K562 (cell line): ENCODE data around the gene C16orf95. TPM values are rescaled to one million over a fixed set of nuclear protein-coding genes. Genes with fewer than 3 reads are reported as not detected.

Experiments
- ATAC-seq: fragments of 200-7000 bp; cut with Tn5 transposase; 3 replicates; pipeline ENCODE4 v1.9.1; 2020; ENCODE audit warnings: moderate library complexity
- BruUV-seq: library from RNA; stranded (reverse); fragments of 400-500 nt; replicated peaks from 2 replicates; lab custom pipeline; 2021; lab: Mats Ljungman, UMichigan
- CTCF ChIA-PET: fragments of 300-600 bp; formaldehyde crosslinking; extraction: SDS; loops from one replicate; lab custom pipeline; 2021; ENCODE audit warnings: low intra/inter-chr PET ratio; lab: Yijun Ruan, JAX
- POLR2A ChIA-PET: fragments of 300-600, 350-650 bp; sonication (Branson Sonifier 250); formaldehyde crosslinking; extraction: SDS; loops from one replicate; lab custom pipeline; 2021; ENCODE audit warnings: antibody characterized with exemption, inconsistent platforms; lab: Yijun Ruan, JAX
- DNase-seq, 4 experiments: peaks; one replicate each; pipeline versions ENCODE4 v3.0.0 to v3.0.0-alpha.2; 2011 to 2018; ENCODE audit warnings: low spot score in 3 of 4, mixed read lengths in 3 of 4; ENCODE audit errors: extremely low read depth in 1 of 4
- FAIRE-seq: peaks from 2 replicates; lab custom pipeline; 2011; peaks lifted over from hg19 to GRCh38; lab: Jason Lieb, UNC
- H2AFZ ChIP-seq: 2 replicates; pipeline ENCODE4 v1.6.0; 2011; ENCODE audit warnings: low read depth, low read length, control low read depth, inconsistent platforms
- H3K27ac ChIP-seq: fragments of 200-600 bp; 3 replicates; pipeline ENCODE4 v1.8.0; 2011; ENCODE audit warnings: low read depth, mild to moderate bottlenecking, control low read depth, inconsistent platforms, low read length, moderate library complexity, mixed read lengths; ENCODE audit errors: extremely low read depth
- H3K27me3 ChIP-seq, 2 experiments: fragments of 300-600 bp in 1 of 2; 2 replicates in 1 of 2; 3 replicates in 1 of 2; pipeline versions ENCODE4 v1.6.0 to v1.8.0; 2011; ENCODE audit warnings: inconsistent platforms in 2 of 2, low read length in 2 of 2, mild to moderate bottlenecking in 1 of 2, mixed read lengths in 1 of 2, moderate library complexity in 1 of 2; ENCODE audit not compliant: control insufficient read depth in 2 of 2, insufficient read depth in 2 of 2
- H3K36me3 ChIP-seq: fragments of 300-600 bp; 3 replicates; pipeline ENCODE4 v1.8.0; 2011; ENCODE audit warnings: mild to moderate bottlenecking, low read length, inconsistent platforms; ENCODE audit not compliant: control insufficient read depth, insufficient read depth
- H3K4me1 ChIP-seq, 2 experiments: fragments of 200-600 bp in 1 of 2; replicated peaks in 1 of 2; 2 replicates in 1 of 2; 3 replicates in 1 of 2; pipeline versions ENCODE4 v1.5.1 to v1.8.0; 2011; ENCODE audit warnings: inconsistent platforms in 2 of 2, low read length in 2 of 2, mild to moderate bottlenecking in 1 of 2, mixed read lengths in 1 of 2, moderate library complexity in 1 of 2; ENCODE audit not compliant: control insufficient read depth in 2 of 2, insufficient read depth in 2 of 2
- H3K4me2 ChIP-seq: 2 replicates; pipeline ENCODE4 v1.6.1; 2011; ENCODE audit warnings: low read length, control low read depth, inconsistent platforms, mixed read lengths; ENCODE audit not compliant: insufficient read depth
- H3K4me3 ChIP-seq: fragments of 200-600 bp; sonication (generic), shearing (Covaris generic); 2 replicates; pipeline ENCODE4 v1.5.1; 2016; ENCODE audit warnings: control low read depth, inconsistent platforms
- H3K79me2 ChIP-seq: fragments of 200-600 bp; 3 replicates; pipeline ENCODE4 v1.8.0; 2011; ENCODE audit warnings: low read length, inconsistent platforms; ENCODE audit not compliant: control insufficient read depth, insufficient read depth
- H3K9ac ChIP-seq, 2 experiments: 2 replicates each; pipeline versions ENCODE4 v1.6.0 to v1.6.1; 2011; ENCODE audit warnings: low read depth in 2 of 2, low read length in 2 of 2, control low read depth in 1 of 2, inconsistent platforms in 1 of 2, mild to moderate bottlenecking in 1 of 2, mixed read lengths in 1 of 2; ENCODE audit not compliant: insufficient read depth in 1 of 2
- H3K9me1 ChIP-seq: one replicate; pipeline ENCODE4 v1.6.0; 2011; ENCODE audit warnings: inconsistent platforms, mild to moderate bottlenecking, low read length, moderate library complexity; ENCODE audit not compliant: control insufficient read depth, insufficient read depth
- H3K9me3 ChIP-seq: replicated peaks from 2 replicates; pipeline ENCODE4 v1.5.1; 2011; ENCODE audit warnings: low read depth, low read length, inconsistent platforms; ENCODE audit not compliant: control insufficient read depth, insufficient read depth
- H4K20me1 ChIP-seq: replicated peaks from 2 replicates; pipeline ENCODE4 v1.6.1; 2011; ENCODE audit warnings: low read length, inconsistent platforms, mixed read lengths; ENCODE audit not compliant: control insufficient read depth, insufficient read depth
- ARID4B ChIP-seq: sonication (generic); formaldehyde crosslinking; IDR thresholded peaks from 2 replicates; pipeline ENCODE4 v1.8.0; 2022; ENCODE audit warnings: mild to moderate bottlenecking, missing genetic modification reagents
- ESRRA ChIP-seq: fragments of 450-650 bp; IDR thresholded peaks from 2 replicates; pipeline ENCODE4 v1.6.1; 2014; ENCODE audit warnings: low read depth, mild to moderate bottlenecking, moderate library complexity, borderline replicate concordance
- FOXP4 ChIP-seq: sonication (generic); formaldehyde crosslinking; IDR thresholded peaks from 2 replicates; pipeline ENCODE4 v1.8.0; 2022; ENCODE audit warnings: mild to moderate bottlenecking, missing genetic modification reagents, borderline replicate concordance
- MCM7 ChIP-seq, 2 experiments: fragments of 450-650 bp; IDR thresholded peaks; 2 replicates each; pipeline ENCODE4 v1.6.1; 2016 to 2018
- MXI1 ChIP-seq: IDR thresholded peaks from 2 replicates; pipeline ENCODE4 v1.6.1; 2011; ENCODE audit warnings: low read depth, mild to moderate bottlenecking, improper control_type of control experiment, low read length
- PTRF ChIP-seq: fragments of 450-650 bp; IDR thresholded peaks from 2 replicates; pipeline ENCODE4 v1.6.1; 2016; ENCODE audit warnings: mild to moderate bottlenecking, missing genetic modification characterization, missing compliant biosample characterization
- TFAP4 ChIP-seq: sonication (generic); formaldehyde crosslinking; IDR thresholded peaks from 2 replicates; pipeline ENCODE4 v1.8.0; 2022; ENCODE audit warnings: missing genetic modification reagents, mild to moderate bottlenecking, moderate library complexity, borderline replicate concordance
- ZNF184 ChIP-seq: sonication (generic); formaldehyde crosslinking; IDR thresholded peaks from 2 replicates; pipeline ENCODE4 v1.5.0; 2020; ENCODE audit warnings: missing genetic modification reagents
- ZNF449 ChIP-seq: fragments of 250-450 bp; sonication (Bioruptor Pico); IDR thresholded peaks from 2 replicates; pipeline ENCODE4 v1.8.0; 2022; ENCODE audit warnings: moderate library complexity, mild to moderate bottlenecking, inconsistent platforms
- WGBS: fragments of 100-300 bp; shearing (Covaris generic); methylation state at CpG from one replicate; pipeline ENCODE4 v1.1.6; 2016; ENCODE audit warnings: low coverage, mixed read lengths; ENCODE audit not compliant: insufficient coverage; ENCODE audit errors: missing lambda C conversion rate; 5-methylcytosine and 5-hydroxymethylcytosine counted together
- in situ Hi-C: fragments of 300-500 bp; cut with MboI; formaldehyde crosslinking; loops from 4 replicates; pipeline ENCODE4 v1.15.0; 2018; ENCODE audit warnings: inconsistent platforms, mixed read lengths
- intact Hi-C: fragments of 100-400 bp; cut with micrococcal nuclease; formaldehyde crosslinking; loops from 2 replicates; pipeline ENCODE4 v1.14.2; 2022
- polyA plus RNA-seq, 8 experiments: library from polyadenylated mRNA; depleted of rRNA in 4 of 8; stranded (reverse) in 5 of 8; unstranded in 3 of 8; fragments of >200 nt; fragmentation: Nextera tagmentation in 2 of 8; fragmentation: Illumina TruSeq in 1 of 8; extraction: Ambion mirVana in 2 of 8; extraction: Trizol in 1 of 8; gene quantifications; 2 replicates each; pipeline versions ENCODE4 v1.2.1 to v1.2.3, GENCODE V29; 2011 to 2014; ENCODE audit warnings: inconsistent platforms in 1 of 8, missing spikeins in 1 of 8
- total RNA-seq, 7 experiments: library from RNA; depleted of rRNA in 6 of 7; stranded (reverse); fragments of >200 nt in 6 of 7; fragmentation: Illumina TruSeq in 2 of 7; extraction: Trizol in 2 of 7; gene quantifications; 2 replicates each; pipeline versions ENCODE4 v1.2.1 to v1.2.3, GENCODE V29; 2011 to 2021; ENCODE audit warnings: low replicate concordance in 1 of 7

Gene C16orf95
- total and polyA plus RNA-seq, 9 of the 15 experiments (the other 6 are each of a cell fraction or from before 2014, with no cell fraction given): 6.5 to 20.5 (median 9.4) TPM

- H4K20me1 ChIP-seq: peaks cover 6% of the 10 kb centered on the region; the same call in 1 of the 2 replicates
- H3K9me3 ChIP-seq: no peaks in the 10 kb centered on the region
- peaks cover 0 to 3% of the 10 kb centered on the region in 2 experiments; a peak in 1 of 5 replicates for H3K4me1 ChIP-seq
- no peak overlapping the region for H3K4me3 ChIP-seq
- in situ Hi-C loops (no loop called here), intact Hi-C loops (no loop called here)
- no peak overlapping the region for H2AFZ ChIP-seq
- ChIA-PET CTCF (no interaction called here), POLR2A (interaction anchor here (1.3 to 3.8 kb wide), 2 partner anchors 13 to 62 kb away, joined by 5 to 15 read pairs; no protein-coding TSS in a partner anchor)
- no peak for FAIRE-seq
- H3K9me1 ChIP-seq: no peaks in the 10 kb centered on the region
- TF ChIP-seq TFAP4 (CRISPR knock-in tag): no peak
- no peak for TF ChIP-seq FOXP4
- no peak for TF ChIP-seq PTRF (tag)
- no peak for TF ChIP-seq ZNF449 (CRISPR knock-in tag)
- TF ChIP-seq ZNF184: no peak
- TF ChIP-seq ARID4B (CRISPR knock-in tag): no peak
- TF ChIP-seq MXI1: no peak
- TF ChIP-seq MCM7 (IDR thresholded peaks at IDR 0.05): no peak
- TF ChIP-seq ESRRA: no peak
- H3K27ac ChIP-seq: no peak overlapping the region
- ATAC-seq: no peak
- peaks cover 76% of the 10 kb centered on the region; the same call in 2 of the 3 replicates for H3K36me3 ChIP-seq
- no peaks in the 10 kb centered on the region for H3K79me2 ChIP-seq
- no peaks in the 10 kb centered on the region for H3K27me3 ChIP-seq
- no TSS peak for BruUV-seq
- DNase-seq: no peak
- H3K4me2 ChIP-seq: no peak overlapping the region
- H3K9ac ChIP-seq: no peak overlapping the region
- 92% methylated on average over 9 of the region's 10 CpGs for WGBS
Observed at GRCh38 chr16:87332150-87332549, 15.0 kb upstream of the C16orf95 start.
